Muscle layer of duodenum (tissue), 2 donors: ENCODE measurements around the gene CHMP3.
"Not testable (repeated sequence)": the region's sequence is repeated elsewhere in the genome, so short reads cannot be mapped to it uniquely, and the experiment has no call there.

Source experiments
- H3K27ac ChIP-seq: one replicate; pipeline ENCODE4 v1.7.0; 2013; ENCODE audit warnings: mild to moderate bottlenecking, low read length
- H3K27me3 ChIP-seq: one replicate; pipeline ENCODE4 v1.7.0; 2013; ENCODE audit warnings: low read depth, mild to moderate bottlenecking, control low read depth, low read length
- H3K36me3 ChIP-seq, 2 donors: one replicate each; pipeline ENCODE4 v1.7.0; 2013; ENCODE audit warnings: low read length in 2 of 2, control low read depth in 1 of 2, mild to moderate bottlenecking in 1 of 2; ENCODE audit not compliant: insufficient read depth in 2 of 2, control insufficient read depth in 1 of 2
- H3K4me1 ChIP-seq, 2 donors: one replicate each; pipeline ENCODE4 v1.7.0; 2013; ENCODE audit warnings: low read length in 2 of 2, mild to moderate bottlenecking in 2 of 2, control low read depth in 1 of 2, moderate library complexity in 1 of 2; ENCODE audit not compliant: insufficient read depth in 2 of 2, control insufficient read depth in 1 of 2
- H3K4me3 ChIP-seq, 2 donors: one replicate each; pipeline ENCODE4 v1.7.0; 2013; ENCODE audit warnings: low read length in 2 of 2, low read depth in 1 of 2, mild to moderate bottlenecking in 1 of 2
- H3K9me3 ChIP-seq, 2 donors: one replicate each; pipeline ENCODE4 v1.7.0; 2013; ENCODE audit warnings: low read length in 2 of 2, control low read depth in 1 of 2, mild to moderate bottlenecking in 1 of 2; ENCODE audit not compliant: control insufficient read depth in 1 of 2
- donor health status: healthy.

Gene CHMP3

DNA sequence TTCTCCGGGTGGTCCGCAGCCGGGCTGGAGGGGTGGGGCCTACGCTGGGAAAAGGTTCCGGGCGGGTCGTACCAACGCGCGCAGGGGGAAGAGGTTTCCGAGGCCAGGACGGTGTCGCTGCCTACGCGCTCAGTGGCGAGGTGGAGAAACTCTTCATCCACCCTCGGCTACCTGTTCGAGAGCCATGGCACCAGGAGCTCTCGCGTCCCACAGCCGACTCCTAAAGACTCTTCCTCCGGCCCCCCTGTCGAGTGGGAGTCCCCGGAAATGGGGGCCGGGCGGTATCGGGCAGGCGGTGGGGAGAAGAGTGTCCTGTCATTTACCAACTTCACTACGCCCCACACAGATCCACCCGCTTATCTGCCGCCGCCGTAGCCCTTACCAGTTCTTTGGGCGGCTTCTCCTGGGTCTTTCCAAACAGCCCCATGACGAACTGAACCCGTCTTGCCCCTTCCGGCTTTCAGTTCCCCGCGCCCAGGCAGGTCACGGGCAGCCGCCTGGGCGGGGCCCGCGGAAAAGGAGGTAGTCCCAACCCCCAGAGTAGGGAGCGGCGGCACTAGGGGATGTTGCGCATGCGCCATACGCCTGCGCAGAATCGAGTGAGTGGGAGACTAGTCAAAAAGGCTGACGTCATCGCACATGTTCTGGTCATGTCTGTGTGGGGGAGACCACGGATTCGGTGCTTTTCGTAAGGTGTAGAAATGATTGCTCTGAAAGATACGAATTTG lies at the start of gene CHMP3:
TSS of gene CHMP3 (minus strand) at position 522 of the 728 bp plus-strand sequence. CDS start at position 427, 95 bp downstream.
- peaks cover 0 to 4% of the 10 kb centered on the region in 2 donors for H3K36me3 ChIP-seq
- no peaks in the 10 kb centered on the region for H3K27me3 ChIP-seq
- peak within 1 kb of the TSS; percentile 99 for H3K27ac ChIP-seq
- H3K4me1 ChIP-seq, result peaks cover 4 to 15% of the 10 kb centered on the region in 2 donors
- no peaks in the 10 kb centered on the region for H3K9me3 ChIP-seq
- peak within 1 kb of the TSS; percentile 79 to 85 for H3K4me3 ChIP-seq

DNA sequence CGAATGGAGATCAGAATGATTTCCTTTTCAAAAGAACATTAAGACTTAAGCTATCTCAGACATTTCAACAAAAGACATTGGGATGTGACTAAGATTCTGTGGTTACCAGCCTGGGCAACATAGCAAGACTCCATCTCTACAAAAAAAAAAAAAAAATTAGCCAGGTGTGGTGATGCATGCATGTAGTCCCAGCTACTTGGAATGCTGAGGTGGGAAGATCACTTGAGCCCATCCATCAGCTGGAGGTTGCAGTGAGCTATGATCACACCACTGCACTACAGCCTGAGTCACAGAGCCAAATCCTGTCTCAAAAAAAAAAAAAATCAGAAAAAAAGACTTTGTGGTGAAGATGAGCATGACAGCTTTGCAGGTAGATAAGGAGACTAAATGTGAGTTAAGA lies 47.6 kb upstream of the CHMP3 start:
- H3K4me3 ChIP-seq, result no peak overlapping the region
- no peaks in the 10 kb centered on the region for H3K9me3 ChIP-seq
- no peaks in the 10 kb centered on the region for H3K27me3 ChIP-seq
- no peak overlapping the region for H3K27ac ChIP-seq
- H3K4me1 ChIP-seq, result no peaks in the 10 kb centered on the region
- H3K36me3 ChIP-seq, result peaks cover 39 to 52% of the 10 kb centered on the region in 2 donors

DNA sequence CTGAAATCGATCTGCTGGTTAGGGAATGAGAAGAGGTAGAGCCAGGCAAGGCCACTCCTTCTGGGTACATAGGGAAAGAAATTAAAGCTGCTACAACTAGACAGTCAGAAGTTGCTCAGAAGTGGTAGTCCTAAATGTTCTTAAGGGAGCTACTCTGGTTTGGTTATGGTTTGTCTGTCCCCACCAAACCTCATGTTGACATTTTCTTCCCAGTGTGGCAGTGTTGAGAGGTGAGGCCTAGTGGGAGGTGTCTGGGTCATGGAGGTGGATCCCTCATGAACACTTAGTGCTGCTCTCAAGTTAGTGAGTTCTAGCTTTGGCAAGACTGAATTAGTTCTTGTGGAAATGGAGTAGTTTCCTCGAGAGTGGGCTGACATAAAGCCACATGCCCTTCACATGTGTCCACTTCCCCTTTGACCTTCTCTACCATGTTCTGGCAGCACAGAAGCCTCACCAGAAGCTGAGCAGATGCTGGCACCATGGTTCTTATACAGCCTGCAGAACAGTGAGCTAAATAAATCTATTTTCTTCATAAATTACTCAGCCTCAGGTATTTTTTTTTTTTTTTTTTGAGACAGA lies 45.7 kb upstream of the CHMP3 start:
- H3K27ac ChIP-seq, result no peak overlapping the region
- no peaks in the 10 kb centered on the region for H3K9me3 ChIP-seq
- no peak overlapping the region for H3K4me3 ChIP-seq
- peaks cover 52% of the 10 kb centered on the region in 2 donors for H3K36me3 ChIP-seq
- H3K27me3 ChIP-seq, result no peaks in the 10 kb centered on the region
- no peaks in the 10 kb centered on the region for H3K4me1 ChIP-seq

DNA sequence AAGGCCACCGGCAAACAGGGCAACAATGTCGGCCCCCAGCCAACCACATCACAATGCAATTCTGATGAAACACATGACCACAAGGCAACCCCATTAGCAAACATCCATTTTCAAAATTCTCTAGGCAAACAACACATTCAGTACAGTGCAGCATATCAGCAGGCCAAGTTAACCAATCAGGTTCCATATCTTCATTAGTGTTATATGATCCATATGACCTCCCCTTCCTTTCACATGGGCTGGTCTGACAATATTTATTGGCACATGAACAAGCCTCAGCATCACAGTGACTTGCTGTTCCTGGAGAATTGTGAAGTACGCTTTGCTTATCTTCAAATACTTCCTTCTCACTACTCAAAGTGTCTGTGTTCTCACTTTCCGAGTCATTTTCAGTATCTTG lies 40.7 kb upstream of the CHMP3 start:
- Histone ChIP-seq H3K4me3 (no peak overlapping the region), H3K36me3 (peaks cover 28 to 29% of the 10 kb centered on the region in 2 donors), H3K27ac (no peak overlapping the region)

DNA sequence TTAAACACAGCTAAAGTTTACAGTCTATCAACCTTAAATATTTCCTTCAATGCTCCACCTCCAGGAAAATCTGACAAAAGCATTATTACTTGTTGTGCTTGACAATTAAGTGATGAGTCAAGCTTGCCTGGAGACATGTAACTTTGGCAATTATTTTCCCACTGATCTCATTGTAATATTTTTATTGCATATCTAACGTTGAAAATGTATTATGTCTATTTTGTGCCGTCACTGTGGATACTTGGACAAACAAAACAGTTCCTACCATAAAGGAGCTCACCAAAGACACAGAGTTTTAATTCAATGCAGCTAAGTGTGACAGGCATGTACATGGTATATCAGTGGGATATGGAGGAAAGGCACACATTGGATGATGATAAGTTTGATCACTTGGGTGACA lies 35.7 kb upstream of the CHMP3 start:
- Histone ChIP-seq H3K9me3 (no peaks in the 10 kb centered on the region), H3K4me3 (no peak overlapping the region), H3K27me3 (no peaks in the 10 kb centered on the region), H3K4me1 (peaks cover 0 to 5% of the 10 kb centered on the region in 2 donors), H3K27ac (no peak overlapping the region), H3K36me3 (peaks cover 2 to 11% of the 10 kb centered on the region in 2 donors)

More for the DNA sequence above, 40.7 kb upstream of the CHMP3 start:
- H3K4me1 ChIP-seq, result no peaks in the 10 kb centered on the region
- no peaks in the 10 kb centered on the region for H3K9me3 ChIP-seq
- no peaks in the 10 kb centered on the region for H3K27me3 ChIP-seq

DNA sequence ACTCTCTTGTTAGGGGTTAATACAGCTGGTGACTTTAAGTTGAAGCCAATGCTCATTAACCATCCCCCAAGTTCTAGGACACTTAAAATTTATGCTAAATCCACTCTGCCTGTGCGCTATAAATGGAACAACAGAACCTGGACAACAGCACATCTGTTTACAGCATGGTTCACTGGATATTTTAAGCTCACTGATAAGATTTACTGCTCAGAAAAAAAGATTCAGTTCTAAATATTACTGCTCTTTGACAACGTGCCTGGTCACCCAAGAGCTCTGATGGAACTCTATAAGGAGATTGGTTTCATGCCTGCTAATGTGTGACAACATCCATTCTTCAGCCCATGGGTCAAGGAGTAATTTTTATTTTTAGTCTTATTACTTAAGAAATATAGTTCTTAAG lies 32.9 kb upstream of the CHMP3 start:
- Histone ChIP-seq H3K9me3 (no peaks in the 10 kb centered on the region), H3K4me1 (peaks cover 0 to 14% of the 10 kb centered on the region in 2 donors)

DNA sequence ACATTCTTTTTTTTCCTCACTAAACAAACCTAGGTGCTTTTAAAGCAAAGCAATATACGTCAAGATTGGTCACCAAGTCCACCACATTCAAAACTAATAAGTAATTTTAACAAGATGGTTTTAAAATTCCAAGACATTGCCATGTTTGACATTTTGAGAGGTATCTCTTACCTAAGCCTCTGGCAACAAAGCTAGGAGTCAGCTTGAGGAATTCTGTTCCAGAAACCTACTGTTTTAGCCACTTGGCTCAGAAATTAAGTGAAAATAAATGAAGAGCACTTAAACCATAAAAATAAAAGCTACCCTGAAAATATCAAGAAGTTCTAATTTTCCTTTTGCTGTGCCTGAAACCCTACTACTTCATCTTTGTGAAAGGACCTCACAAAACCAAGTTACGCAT lies 30.0 kb upstream of the CHMP3 start:
- Histone ChIP-seq H3K27me3 (no peaks in the 10 kb centered on the region), H3K4me1 (peaks cover 0 to 14% of the 10 kb centered on the region in 2 donors), H3K27ac (no peak overlapping the region), H3K4me3 (no peak overlapping the region), H3K36me3 (no peaks in the 10 kb centered on the region), H3K9me3 (no peaks in the 10 kb centered on the region)

More for the DNA sequence above, 32.9 kb upstream of the CHMP3 start:
- Histone ChIP-seq H3K36me3 (no peaks in the 10 kb centered on the region), H3K4me3 (no peak overlapping the region), H3K27me3 (no peaks in the 10 kb centered on the region), H3K27ac (no peak overlapping the region)

DNA sequence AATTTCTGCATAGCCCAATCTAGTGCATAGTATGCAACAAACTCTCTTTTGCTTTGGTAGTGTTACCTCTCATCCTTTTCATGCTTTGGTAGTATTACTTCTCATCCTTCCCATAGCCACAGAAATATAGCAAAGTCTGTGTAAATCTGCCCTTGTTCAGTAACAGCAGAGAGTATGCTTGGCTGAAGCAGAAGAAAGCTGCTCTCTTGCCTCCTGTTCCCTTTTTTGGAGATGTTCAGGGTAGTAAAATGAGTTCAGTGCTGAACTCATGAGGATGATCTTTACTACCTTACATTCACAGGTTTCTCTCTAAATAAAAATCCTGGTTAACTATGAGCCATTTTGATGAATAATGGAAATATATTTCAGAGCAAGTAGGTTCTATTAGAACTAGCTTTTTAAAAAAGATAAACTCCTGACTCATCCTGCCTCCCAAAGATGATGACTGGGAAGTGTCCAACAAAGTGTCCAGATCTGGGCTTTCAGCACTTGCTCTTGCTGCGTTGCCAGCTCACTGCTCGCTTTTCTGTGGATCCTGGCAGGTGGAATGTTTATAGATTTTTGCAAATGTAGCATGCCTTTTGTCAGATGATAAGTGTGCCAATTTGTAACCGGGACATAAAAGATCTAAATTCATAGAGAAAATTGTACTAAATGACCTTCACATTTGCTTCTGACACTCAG lies 29.4 kb upstream of the CHMP3 start:
- no peaks in the 10 kb centered on the region for H3K27me3 ChIP-seq
- no peaks in the 10 kb centered on the region for H3K9me3 ChIP-seq
- H3K4me1 ChIP-seq, result peaks cover 0 to 14% of the 10 kb centered on the region in 2 donors
- H3K36me3 ChIP-seq, result no peaks in the 10 kb centered on the region
- no peak overlapping the region for H3K4me3 ChIP-seq
- no peak overlapping the region for H3K27ac ChIP-seq

DNA sequence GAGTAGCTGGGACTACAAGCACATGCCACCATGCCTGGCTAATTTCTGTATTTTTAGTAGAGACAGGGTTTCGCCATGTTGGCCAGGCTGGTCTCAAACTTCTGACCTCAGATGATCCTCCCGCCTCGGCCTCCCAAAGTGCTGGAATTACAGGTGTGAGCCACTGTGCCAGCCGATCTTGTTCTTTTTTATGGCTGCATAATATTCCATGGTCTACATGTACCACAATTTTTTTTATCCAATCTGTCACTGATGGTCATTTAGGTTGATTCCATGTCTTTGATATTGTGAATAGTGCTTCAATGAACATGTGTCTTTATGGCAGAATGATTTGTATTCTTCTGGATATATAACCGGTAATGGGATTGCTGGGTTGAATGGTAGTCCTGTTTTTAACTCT lies 26.5 kb upstream of the CHMP3 start:
- not testable (repeated sequence) for H3K4me3 ChIP-seq, H3K36me3 ChIP-seq, H3K4me1 ChIP-seq, H3K27me3 ChIP-seq, H3K27ac ChIP-seq, H3K9me3 ChIP-seq

DNA sequence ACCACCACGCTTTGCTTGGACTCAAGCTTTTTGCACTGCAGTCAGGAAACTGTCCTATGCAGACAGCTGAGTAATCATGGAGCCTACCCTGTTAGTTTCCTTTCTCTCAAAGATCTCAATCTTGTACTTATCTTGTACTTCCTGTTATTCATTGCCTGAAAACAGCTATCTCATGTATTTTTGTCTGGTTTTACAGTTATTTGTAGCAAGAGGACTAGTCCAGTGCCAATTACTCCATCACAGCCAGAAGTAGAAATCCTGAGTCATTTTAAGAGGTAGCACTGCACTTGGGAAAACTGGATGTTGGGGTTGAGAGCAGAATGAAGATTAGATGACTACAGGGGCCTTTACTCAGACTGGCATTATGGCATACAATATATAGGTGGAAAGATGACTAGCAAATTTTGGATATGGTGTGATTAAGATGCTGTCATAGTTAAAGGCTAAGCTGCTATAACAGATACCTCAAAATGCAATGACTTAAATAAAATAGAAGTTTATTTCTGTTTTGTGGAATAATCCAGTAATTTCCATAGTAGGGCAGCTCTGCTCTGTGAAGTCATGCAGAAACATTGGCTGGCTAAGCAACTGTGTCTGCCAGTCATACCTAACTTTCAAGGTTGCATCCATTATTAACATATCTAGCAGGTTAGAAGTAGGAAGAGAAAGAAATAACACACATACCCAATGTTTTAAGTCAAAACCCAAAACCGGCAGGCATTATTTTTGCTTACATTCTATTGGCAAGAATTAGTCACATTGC lies 21.1 kb upstream of the CHMP3 start:
- Histone ChIP-seq H3K36me3 (no peaks in the 10 kb centered on the region), H3K27me3 (no peaks in the 10 kb centered on the region), H3K4me1 (no peaks in the 10 kb centered on the region), H3K27ac (no peak overlapping the region), H3K4me3 (no peak overlapping the region), H3K9me3 (no peaks in the 10 kb centered on the region)

DNA sequence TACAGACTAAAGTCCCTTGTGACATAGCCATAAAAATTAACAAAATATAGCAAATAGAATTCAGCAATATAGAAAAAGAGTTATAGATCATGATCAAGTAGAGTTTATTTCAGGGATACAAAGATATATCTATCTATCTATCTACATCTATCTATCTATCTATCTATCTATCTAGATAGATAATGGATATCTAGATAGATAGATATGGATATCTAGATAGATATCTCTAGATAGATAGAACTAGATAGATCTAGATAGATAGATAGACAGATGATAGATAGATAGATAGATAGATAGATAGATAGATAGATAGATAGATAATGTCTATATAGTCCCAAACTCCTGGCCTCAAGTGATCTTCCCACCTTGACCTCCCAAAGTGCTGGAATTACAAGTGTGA lies 17.3 kb upstream of the CHMP3 start:
- Histone ChIP-seq H3K9me3 (peaks cover 0 to 5% of the 10 kb centered on the region in 2 donors), H3K36me3 (no peaks in the 10 kb centered on the region), H3K4me1 (no peaks in the 10 kb centered on the region), H3K27me3 (no peaks in the 10 kb centered on the region), H3K27ac (no peak overlapping the region), H3K4me3 (no peak overlapping the region)
